IPS-NIHi11 (cell line): ENCODE results near the gene LDB3.
"Not testable (repeated sequence)": the region's sequence is repeated elsewhere in the genome, so short reads cannot be mapped to it uniquely, and the experiment has no call there.

Experiments
- DNase-seq: peaks from one replicate; pipeline ENCODE4 v3.0.0; 2012; ENCODE audit warnings: mixed read lengths, low spot score

LDB3 gene

GRCh38 chr10:86668297-86669165 lies at the start of gene LDB3:
LDB3 (plus strand) TSS chr10:86668511; CDS start chr10:86668692, 181 bp downstream.
- peak; percentile 72 for DNase-seq

GRCh38 chr10:86628311-86628710 lies 40.0 kb upstream of the LDB3 start:
- no peak for DNase-seq

- no peak for DNase-seq
These were observed 38.2 kb upstream of the LDB3 start for GRCh38 chr10:86630079-86630478.

GRCh38 chr10:86632009-86632800 lies 36.1 kb upstream of the LDB3 start:
- peak; percentile 94 for DNase-seq

GRCh38 chr10:86632951-86633350 lies 35.4 kb upstream of the LDB3 start:
- DNase-seq, result no peak

GRCh38 chr10:86635402-86635801 lies 32.9 kb upstream of the LDB3 start:
- DNase-seq, result no peak

- no peak for DNase-seq
These were observed 32.0 kb upstream of the LDB3 start for GRCh38 chr10:86636311-86636710.

GRCh38 chr10:86642021-86642420 lies 26.3 kb upstream of the LDB3 start:
- DNase-seq, result no peak

GRCh38 chr10:86642499-86642898 lies 25.8 kb upstream of the LDB3 start:
- DNase-seq, result no peak

GRCh38 chr10:86644152-86644793 lies 24.0 kb upstream of the LDB3 start:
- DNase-seq, result no peak

GRCh38 chr10:86644794-86645445 lies 23.4 kb upstream of the LDB3 start:
- DNase-seq, result no peak

GRCh38 chr10:86645621-86646165 lies 22.6 kb upstream of the LDB3 start:
- not testable (repeated sequence) for DNase-seq

- DNase-seq, result no peak
These were observed 21.8 kb upstream of the LDB3 start for GRCh38 chr10:86646532-86646931.

- no peak for DNase-seq
These were observed 21.4 kb upstream of the LDB3 start for GRCh38 chr10:86646933-86647332.

- DNase-seq, result no peak
These were observed 20.3 kb upstream of the LDB3 start for GRCh38 chr10:86647773-86648703.

GRCh38 chr10:86648704-86649427 lies 19.4 kb upstream of the LDB3 start:
- DNase-seq, result peak; percentile 69

GRCh38 chr10:86649471-86650150 lies 18.7 kb upstream of the LDB3 start:
- DNase-seq, result no peak

GRCh38 chr10:86650151-86650550 lies 18.2 kb upstream of the LDB3 start:
- DNase-seq, result no peak

- peak; percentile 9 for DNase-seq
These were observed 17.3 kb upstream of the LDB3 start for GRCh38 chr10:86651021-86651471.
